ENCODE measurements around the gene PTCH1. TPM values are rescaled to one million over a fixed set of nuclear protein-coding genes. Genes with fewer than 3 reads are reported as not detected.

The PTCH1 gene
- total RNA-seq, 1 donor from 2014 or later, result 24.1 TPM

DNA sequence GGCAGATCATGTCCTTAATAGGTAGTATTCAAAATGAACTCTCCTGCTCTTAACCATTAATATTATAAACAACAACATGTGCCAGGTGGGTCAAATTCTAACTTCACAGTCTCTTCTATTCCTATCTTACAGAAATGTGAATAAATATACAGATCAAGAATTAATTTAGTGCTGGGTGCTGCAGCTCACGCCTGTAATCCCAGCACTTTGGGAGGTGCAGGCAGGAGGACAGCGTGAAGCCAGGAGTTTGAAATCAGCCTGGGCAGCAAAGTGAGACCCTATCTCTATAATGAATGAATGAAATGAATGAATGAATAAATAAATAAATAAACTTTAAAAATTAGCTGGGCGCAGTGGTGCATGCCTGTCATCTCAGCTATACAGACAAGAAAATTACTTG, 34.1 kb downstream of the PTCH1 start:
- TF ChIP-seq, protein P1, sequence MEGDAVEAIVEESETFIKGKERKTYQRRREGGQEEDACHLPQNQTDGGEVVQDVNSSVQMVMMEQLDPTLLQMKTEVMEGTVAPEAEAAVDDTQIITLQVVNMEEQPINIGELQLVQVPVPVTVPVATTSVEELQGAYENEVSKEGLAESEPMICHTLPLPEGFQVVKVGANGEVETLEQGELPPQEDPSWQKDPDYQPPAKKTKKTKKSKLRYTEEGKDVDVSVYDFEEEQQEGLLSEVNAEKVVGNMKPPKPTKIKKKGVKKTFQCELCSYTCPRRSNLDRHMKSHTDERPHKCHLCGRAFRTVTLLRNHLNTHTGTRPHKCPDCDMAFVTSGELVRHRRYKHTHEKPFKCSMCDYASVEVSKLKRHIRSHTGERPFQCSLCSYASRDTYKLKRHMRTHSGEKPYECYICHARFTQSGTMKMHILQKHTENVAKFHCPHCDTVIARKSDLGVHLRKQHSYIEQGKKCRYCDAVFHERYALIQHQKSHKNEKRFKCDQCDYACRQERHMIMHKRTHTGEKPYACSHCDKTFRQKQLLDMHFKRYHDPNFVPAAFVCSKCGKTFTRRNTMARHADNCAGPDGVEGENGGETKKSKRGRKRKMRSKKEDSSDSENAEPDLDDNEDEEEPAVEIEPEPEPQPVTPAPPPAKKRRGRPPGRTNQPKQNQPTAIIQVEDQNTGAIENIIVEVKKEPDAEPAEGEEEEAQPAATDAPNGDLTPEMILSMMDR (IDR thresholded peaks at IDR 0.05; ENCODE audit: unreplicated experiment), result no peak
- no peak overlapping the region for H3K4me3 Mint-ChIP-seq (ENCODE audit: unreplicated experiment)
- H3K27me3 Mint-ChIP-seq (ENCODE audit: unreplicated experiment), result peaks cover 4% of the 10 kb centered on the region
- H3K4me1 Mint-ChIP-seq (ENCODE audit: unreplicated experiment), result no peaks in the 10 kb centered on the region
- no peaks in the 10 kb centered on the region for H3K9me3 Mint-ChIP-seq (ENCODE audit: unreplicated experiment)
- peaks cover 5% of the 10 kb centered on the region for H3K36me3 Mint-ChIP-seq (ENCODE audit: low read depth, unreplicated experiment)
- DNase-seq (ENCODE audit: low spot score), result no peak
- no peak overlapping the region for H3K27ac Mint-ChIP-seq (ENCODE audit: unreplicated experiment)

DNA sequence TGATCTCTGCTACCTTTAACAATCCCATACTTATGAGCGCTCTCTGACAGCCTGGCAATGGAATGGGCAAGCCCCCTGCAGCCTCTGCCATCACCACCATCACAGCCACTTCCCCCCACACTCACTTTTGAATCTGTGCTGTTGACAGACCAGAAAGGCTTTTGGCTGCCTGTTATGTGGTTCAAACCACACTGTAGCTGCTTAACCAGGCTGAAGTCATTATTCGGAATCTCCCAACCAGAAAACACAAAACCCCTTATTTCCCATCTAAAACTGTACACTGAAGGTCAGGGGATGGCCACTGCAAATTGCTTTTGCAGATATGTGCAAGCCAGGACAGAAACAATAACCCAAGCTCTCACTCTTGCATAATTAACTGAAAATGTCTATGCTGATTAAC, 35.8 kb downstream of the PTCH1 start:
- Mint-ChIP-seq H3K36me3 (ENCODE audit: low read depth, unreplicated experiment) (peaks cover 15% of the 10 kb centered on the region), H3K27ac (ENCODE audit: unreplicated experiment) (no peak overlapping the region), H3K27me3 (ENCODE audit: unreplicated experiment) (peaks cover 3% of the 10 kb centered on the region), H3K4me3 (ENCODE audit: unreplicated experiment) (no peak overlapping the region), H3K9me3 (ENCODE audit: unreplicated experiment) (no peaks in the 10 kb centered on the region), H3K4me1 (ENCODE audit: unreplicated experiment) (no peaks in the 10 kb centered on the region)
- DNase-seq (ENCODE audit: low spot score), result no peak
- TF ChIP-seq, protein P1 (IDR thresholded peaks at IDR 0.05; ENCODE audit: unreplicated experiment), result no peak

DNA sequence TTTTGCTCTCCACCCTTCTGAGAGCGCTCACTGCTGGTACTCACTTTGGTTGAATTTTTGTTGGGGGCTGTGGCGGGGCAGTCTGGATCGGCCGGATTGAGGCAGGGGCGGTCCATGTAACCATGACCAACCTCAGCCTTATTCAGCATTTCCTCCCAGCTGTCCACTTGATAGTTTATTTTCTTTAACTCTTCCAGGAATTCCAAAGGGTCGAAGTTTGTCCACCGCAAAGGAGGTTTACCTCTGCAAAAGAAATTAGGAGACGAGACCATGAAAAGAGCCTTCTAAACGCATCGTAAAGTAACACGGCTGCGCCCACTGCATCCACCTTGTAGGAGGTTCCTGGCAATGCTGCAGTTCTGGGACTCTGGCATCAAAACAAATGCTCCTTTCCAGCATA, 36.4 kb downstream of the PTCH1 start:
- no peaks in the 10 kb centered on the region for H3K4me1 Mint-ChIP-seq (ENCODE audit: unreplicated experiment)
- peaks cover 21% of the 10 kb centered on the region for H3K36me3 Mint-ChIP-seq (ENCODE audit: low read depth, unreplicated experiment)
- H3K27ac Mint-ChIP-seq (ENCODE audit: unreplicated experiment), result no peak overlapping the region
- H3K27me3 Mint-ChIP-seq (ENCODE audit: unreplicated experiment), result peaks cover 2% of the 10 kb centered on the region
- no peak for DNase-seq (ENCODE audit: low spot score)
- no peak overlapping the region for H3K4me3 Mint-ChIP-seq (ENCODE audit: unreplicated experiment)
- H3K9me3 Mint-ChIP-seq (ENCODE audit: unreplicated experiment), result no peaks in the 10 kb centered on the region
- TF ChIP-seq, protein P1 (IDR thresholded peaks at IDR 0.05; ENCODE audit: unreplicated experiment), result no peak

DNA sequence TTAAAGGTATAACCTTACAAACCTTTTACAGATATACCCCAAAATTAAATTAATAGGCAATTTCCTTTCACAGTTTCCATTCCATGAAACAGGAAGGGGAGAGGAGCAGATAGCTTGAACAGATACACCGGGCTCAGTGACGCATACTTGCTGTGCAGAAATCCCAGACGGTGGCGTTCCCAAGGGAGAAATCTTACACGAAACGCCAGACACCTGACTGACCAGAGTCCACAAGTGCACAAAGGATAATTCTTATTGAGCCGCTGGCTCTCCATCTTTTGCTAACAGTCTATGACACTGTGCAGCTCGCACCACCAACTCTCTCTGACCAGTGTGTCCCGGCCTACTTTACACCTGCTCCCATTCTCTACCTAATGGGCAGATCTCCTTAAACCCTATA, 37.4 kb downstream of the PTCH1 start:
- no peak overlapping the region for H3K27ac Mint-ChIP-seq (ENCODE audit: unreplicated experiment)
- no peak overlapping the region for H3K4me3 Mint-ChIP-seq (ENCODE audit: unreplicated experiment)
- H3K36me3 Mint-ChIP-seq (ENCODE audit: low read depth, unreplicated experiment), result peaks cover 31% of the 10 kb centered on the region
- TF ChIP-seq, protein P1 (IDR thresholded peaks at IDR 0.05; ENCODE audit: unreplicated experiment), result no peak
- DNase-seq (ENCODE audit: low spot score), result no peak
- no peaks in the 10 kb centered on the region for H3K4me1 Mint-ChIP-seq (ENCODE audit: unreplicated experiment)
- H3K27me3 Mint-ChIP-seq (ENCODE audit: unreplicated experiment), result no peaks in the 10 kb centered on the region
- no peaks in the 10 kb centered on the region for H3K9me3 Mint-ChIP-seq (ENCODE audit: unreplicated experiment)

DNA sequence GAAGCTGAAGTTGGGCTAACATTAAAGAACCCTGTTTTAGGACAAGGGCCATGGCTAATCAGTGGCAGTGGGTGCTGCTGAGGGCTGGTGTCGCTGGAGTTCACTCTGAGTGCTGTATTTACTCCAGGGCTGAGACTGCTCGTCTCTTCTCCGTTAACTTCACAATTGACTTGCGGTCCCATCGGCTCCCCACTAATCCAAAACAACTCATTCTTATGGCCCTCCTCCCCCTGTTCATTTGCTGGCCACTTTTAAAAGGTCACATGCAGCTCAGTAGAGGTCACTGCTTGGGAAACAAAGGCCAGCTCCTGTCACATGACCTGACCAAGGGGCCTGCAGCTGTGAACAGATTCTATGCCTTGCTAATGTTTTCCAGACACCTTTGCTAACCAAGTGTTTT, 38.4 kb downstream of the PTCH1 start:
- H3K36me3 Mint-ChIP-seq (ENCODE audit: low read depth, unreplicated experiment), result peaks cover 36% of the 10 kb centered on the region
- no peak overlapping the region for H3K4me3 Mint-ChIP-seq (ENCODE audit: unreplicated experiment)
- TF ChIP-seq, protein P1 (IDR thresholded peaks at IDR 0.05; ENCODE audit: unreplicated experiment), result no peak
- no peaks in the 10 kb centered on the region for H3K4me1 Mint-ChIP-seq (ENCODE audit: unreplicated experiment)
- H3K27ac Mint-ChIP-seq (ENCODE audit: unreplicated experiment), result no peak overlapping the region
- no peaks in the 10 kb centered on the region for H3K9me3 Mint-ChIP-seq (ENCODE audit: unreplicated experiment)
- H3K27me3 Mint-ChIP-seq (ENCODE audit: unreplicated experiment), result no peaks in the 10 kb centered on the region
- no peak for DNase-seq (ENCODE audit: low spot score)
